ENCODE data around the gene ZMYM5.
"Not testable (repeated sequence)": the region's sequence is repeated elsewhere in the genome, so short reads cannot be mapped to it uniquely, and the experiment has no call there.

ZMYM5 gene

GRCh38 chr13:19863323-19864023, at the start of gene ZMYM5:
Gene ZMYM5, minus strand, starts transcription at chr13:19863649. Its CDS starts 11,469 bp downstream, at chr13:19852180.
- DNase-seq (ENCODE audit: low spot score) = peak; percentile 99

GRCh38 chr13:19910336-19911072, 47.1 kb upstream of the ZMYM5 start:
- peak; percentile 82 for DNase-seq (ENCODE audit: low spot score)

- no peak for DNase-seq (ENCODE audit: low spot score)
Observed at GRCh38 chr13:19908350-19908986, 45.0 kb upstream of the ZMYM5 start.

GRCh38 chr13:19905487-19906195, 42.2 kb upstream of the ZMYM5 start:
- DNase-seq (ENCODE audit: low spot score) = not testable (repeated sequence)

- no peak for DNase-seq (ENCODE audit: low spot score)
Observed at GRCh38 chr13:19890030-19890429, 26.6 kb upstream of the ZMYM5 start.

GRCh38 chr13:19888799-19889198, 25.4 kb upstream of the ZMYM5 start:
- no peak for DNase-seq (ENCODE audit: low spot score)

- no peak for DNase-seq (ENCODE audit: low spot score)
Observed at GRCh38 chr13:19882231-19882630, 18.8 kb upstream of the ZMYM5 start.

GRCh38 chr13:19881641-19882040, 18.2 kb upstream of the ZMYM5 start:
- no peak for DNase-seq (ENCODE audit: low spot score)

GRCh38 chr13:19864746-19865309, 1.4 kb upstream of the ZMYM5 start:
- peak; percentile 64 for DNase-seq (ENCODE audit: low spot score)

GRCh38 chr13:19864024-19864745, 736 bp upstream of the ZMYM5 start:
- peak; percentile 66 for DNase-seq (ENCODE audit: low spot score)

- peak; percentile 12 for DNase-seq (ENCODE audit: low spot score)
Observed at GRCh38 chr13:19862481-19863313, 752 bp downstream of the ZMYM5 start.

GRCh38 chr13:19861762-19862161, 1.7 kb downstream of the ZMYM5 start:
- DNase-seq (ENCODE audit: low spot score) = no peak

GRCh38 chr13:19860884-19861655, 2.4 kb downstream of the ZMYM5 start:
- peak; percentile 73 for DNase-seq (ENCODE audit: low spot score)

- DNase-seq (ENCODE audit: low spot score) = not testable (repeated sequence)
Observed at GRCh38 chr13:19857637-19858036, 5.8 kb downstream of the ZMYM5 start.

- DNase-seq (ENCODE audit: low spot score) = no peak
Observed at GRCh38 chr13:19852766-19853165, 10.7 kb downstream of the ZMYM5 start.

GRCh38 chr13:19845758-19846157, 17.7 kb downstream of the ZMYM5 start:
- peak; percentile 81 for DNase-seq (ENCODE audit: low spot score)

- DNase-seq (ENCODE audit: low spot score) = no peak
Observed at GRCh38 chr13:19838865-19839275, 24.6 kb downstream of the ZMYM5 start.

GRCh38 chr13:19836472-19836871, 27.0 kb downstream of the ZMYM5 start:
- no peak for DNase-seq (ENCODE audit: low spot score)

- DNase-seq (ENCODE audit: low spot score) = no peak
Observed at GRCh38 chr13:19834704-19835103, 28.7 kb downstream of the ZMYM5 start.

GRCh38 chr13:19822673-19823072, 40.8 kb downstream of the ZMYM5 start:
- no peak for DNase-seq (ENCODE audit: low spot score)
